Measurements from ENCODE around the gene PARVA.

- TF ChIP-seq POLR2AphosphoS5 (IDR thresholded peaks at IDR 0.05; ENCODE audit: low read depth, low read length) (no peak), POLR2A (IDR thresholded peaks at IDR 0.05; ENCODE audit: low read depth, low read length) (no peak)
Observed at GRCh38 chr11:12397931-12398334, 20.6 kb downstream of the PARVA start.

Measured in GM12891 (cell line).